GM12801 (cell line): ENCODE results near the gene FCAR.

ENCODE experiments used
- CTCF ChIP-seq: IDR thresholded peaks from one replicate; pipeline ENCODE4 v1.5.1; 2011; ENCODE audit warnings: control low read depth; ENCODE audit not compliant: insufficient read length; ENCODE audit errors: extremely low read depth

The FCAR gene

GRCh38 chr19:54881884-54882283 is 7.8 kb downstream of the FCAR start:
- no peak for TF ChIP-seq CTCF

- TF ChIP-seq CTCF: no peak
Observed at GRCh38 chr19:54882758-54883157, 8.7 kb downstream of the FCAR start.

- TF ChIP-seq CTCF: no peak
Observed at GRCh38 chr19:54883228-54883627, 9.2 kb downstream of the FCAR start.

- TF ChIP-seq CTCF: no peak
Observed at GRCh38 chr19:54888239-54888638, 14.2 kb downstream of the FCAR start.

GRCh38 chr19:54889566-54889965 is 15.5 kb downstream of the FCAR start:
- TF ChIP-seq CTCF: no peak

- TF ChIP-seq CTCF: no peak
Observed at GRCh38 chr19:54893406-54893805, 19.4 kb downstream of the FCAR start.

- TF ChIP-seq CTCF: no peak
Observed at GRCh38 chr19:54896036-54896435, 22.0 kb downstream of the FCAR start.

- TF ChIP-seq CTCF: no peak
Observed at GRCh38 chr19:54902061-54902460, 28.0 kb downstream of the FCAR start.
